ENCODE measurements around the gene REG4. TPM values are rescaled to one million over a fixed set of nuclear protein-coding genes. Genes with fewer than 3 reads are reported as not detected.

Gene REG4
- total and polyA plus RNA-seq, 2 donors (not counting 1 experiment from before 2014, with no cell fraction given): not detected

GRCh38 chr1:119748040-119748439 lies 63.2 kb downstream of the REG4 start:
- H3K4me2 ChIP-seq (replicated peaks; ENCODE audit: low read depth, low read length, poor library complexity, severe bottlenecking): no peak overlapping the region
- no peak overlapping the region for H3K27ac Mint-ChIP-seq
- H3K4me1 Mint-ChIP-seq: peaks cover 4% of the 10 kb centered on the region
- DNase-seq (no peak), ATAC-seq (ENCODE audit: low read depth) (no peak)
- POLR2A ChIA-PET: no interaction called here
- intact Hi-C loops (cut with micrococcal nuclease): no loop called here
- no peaks in the 10 kb centered on the region for H3K79me2 ChIP-seq (ENCODE audit: control insufficient read depth, insufficient read depth, low read length)
- no peak overlapping the region for H3K9ac ChIP-seq (ENCODE audit: low read length)
- CTCF ChIA-PET: interaction anchor here (1.1 kb wide), 1 partner anchor 10 kb away, joined by 3 read pairs; no protein-coding TSS in a partner anchor
- H4K20me1 ChIP-seq (ENCODE audit: control insufficient read depth, insufficient read depth, low read length, poor library complexity, severe bottlenecking): no peaks in the 10 kb centered on the region
- H3K4me3 ChIP-seq (ENCODE audit: control extremely low read depth in 1 of 5, extremely low read depth in 1 of 5, insufficient read depth in 1 of 5, low read depth in 2 of 5, low read length in 4 of 5): no peak overlapping the region
- H3K27me3 ChIP-seq (replicated peaks in 1 of 4; ENCODE audit: control extremely low read depth in 1 of 4, control insufficient read depth in 3 of 4, insufficient read depth in 4 of 4, low read length in 3 of 4): peaks cover 0 to 7% (median 0%) of the 10 kb centered on the region in 4 experiments
- peaks cover 16% of the 10 kb centered on the region for H3K27me3 Mint-ChIP-seq
- H3K4me3 Mint-ChIP-seq: no peak overlapping the region
- H3K36me3 ChIP-seq (replicated peaks in 1 of 2; ENCODE audit: control extremely low read depth in 1 of 2, control insufficient read depth in 1 of 2, extremely low read depth in 1 of 2, insufficient read depth in 2 of 2, low read length in 1 of 2): no peaks in the 10 kb centered on the region
- no peak overlapping the region for H2AFZ ChIP-seq (ENCODE audit: insufficient read depth, low read depth, low read length, poor library complexity, severe bottlenecking)
- H3K9me3 Mint-ChIP-seq (ENCODE audit: insufficient read depth): no peaks in the 10 kb centered on the region
- no peaks in the 10 kb centered on the region for H3K9me3 ChIP-seq (ENCODE audit: control extremely low read depth in 1 of 3, control insufficient read depth in 2 of 3, insufficient read depth in 1 of 3, low read length in 2 of 3)
- no peak for TF ChIP-seq EZH2 (IDR thresholded peaks at IDR 0.05; ENCODE audit: borderline replicate concordance, insufficient read depth, low read depth, low read length, poor library complexity, severe bottlenecking)
- no peak for TF ChIP-seq CTCF (IDR thresholded peaks at IDR 0.05)
- no peak overlapping the region for H3K27ac ChIP-seq (ENCODE audit: low read length in 2 of 2)
- H3K4me1 ChIP-seq (ENCODE audit: control insufficient read depth in 2 of 2, insufficient read depth in 2 of 2, low read length in 2 of 2): peaks cover 0 to 3% of the 10 kb centered on the region in 2 donors
- 78% methylated on average over 3 of the region's 4 CpGs for WGBS (ENCODE audit: insufficient coverage)

DNA sequence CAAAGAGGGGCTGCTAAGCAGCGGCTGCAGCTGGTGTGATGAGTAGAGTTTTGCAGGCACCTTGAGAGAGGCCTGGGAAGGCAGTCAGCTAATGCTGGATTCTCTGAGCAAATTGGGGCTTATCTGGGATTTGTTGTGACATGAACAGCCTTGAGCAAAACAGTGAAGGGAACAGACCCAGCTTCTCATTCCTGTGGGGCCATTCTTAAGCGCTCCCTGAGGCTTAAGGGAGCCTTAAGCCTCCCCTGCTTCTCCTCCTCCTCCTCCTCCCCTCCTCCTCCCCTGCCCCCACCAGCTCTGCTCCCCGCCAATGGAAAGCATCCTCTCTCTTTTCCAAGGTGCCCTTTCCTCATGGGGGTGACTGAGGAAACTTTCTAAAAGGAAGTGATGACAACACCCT lies 63.8 kb downstream of the REG4 start:
- Histone ChIP-seq H3K27me3 (replicated peaks in 1 of 4; ENCODE audit: control extremely low read depth in 1 of 4, control insufficient read depth in 3 of 4, insufficient read depth in 4 of 4, low read length in 3 of 4) (peaks cover 0 to 6% (median 0%) of the 10 kb centered on the region in 4 experiments), H3K27ac (ENCODE audit: low read length in 2 of 2) (no peak overlapping the region), H4K20me1 (ENCODE audit: control insufficient read depth, insufficient read depth, low read length, poor library complexity, severe bottlenecking) (no peaks in the 10 kb centered on the region), H3K4me2 (replicated peaks; ENCODE audit: low read depth, low read length, poor library complexity, severe bottlenecking) (no peak overlapping the region), H3K36me3 (replicated peaks in 1 of 2; ENCODE audit: control extremely low read depth in 1 of 2, control insufficient read depth in 1 of 2, extremely low read depth in 1 of 2, insufficient read depth in 2 of 2, low read length in 1 of 2) (no peaks in the 10 kb centered on the region), H3K9ac (ENCODE audit: low read length) (no peak overlapping the region), H3K79me2 (ENCODE audit: control insufficient read depth, insufficient read depth, low read length) (no peaks in the 10 kb centered on the region), H3K4me3 (ENCODE audit: control extremely low read depth in 1 of 5, extremely low read depth in 1 of 5, insufficient read depth in 1 of 5, low read depth in 2 of 5, low read length in 4 of 5) (no peak overlapping the region), H3K4me1 (ENCODE audit: control insufficient read depth in 2 of 2, insufficient read depth in 2 of 2, low read length in 2 of 2) (peaks cover 0 to 3% of the 10 kb centered on the region in 2 donors), H2AFZ (ENCODE audit: insufficient read depth, low read depth, low read length, poor library complexity, severe bottlenecking) (no peak overlapping the region), H3K9me3 (ENCODE audit: control extremely low read depth in 1 of 3, control insufficient read depth in 2 of 3, insufficient read depth in 1 of 3, low read length in 2 of 3) (no peaks in the 10 kb centered on the region)
- intact Hi-C loops (cut with micrococcal nuclease): no loop called here
- TF ChIP-seq EZH2 (IDR thresholded peaks at IDR 0.05; ENCODE audit: borderline replicate concordance, insufficient read depth, low read depth, low read length, poor library complexity, severe bottlenecking): no peak
- TF ChIP-seq CTCF (IDR thresholded peaks at IDR 0.05): no peak
- no peaks in the 10 kb centered on the region for H3K9me3 Mint-ChIP-seq (ENCODE audit: insufficient read depth)
- H3K4me3 Mint-ChIP-seq: no peak overlapping the region
- H3K27me3 Mint-ChIP-seq: peaks cover 14% of the 10 kb centered on the region
- ChIA-PET CTCF (no interaction called here), POLR2A (no interaction called here)
- ATAC-seq (ENCODE audit: low read depth) (no peak), DNase-seq (no peak)
- 100% methylated on average over 1 of the region's 3 CpGs for WGBS (ENCODE audit: insufficient coverage)
- no peak overlapping the region for H3K27ac Mint-ChIP-seq
- peaks cover 4% of the 10 kb centered on the region for H3K4me1 Mint-ChIP-seq

Measured in B cell (primary cell).